Renal cortex interstitium (tissue), 11 donors: ENCODE measurements around the gene SMAD5. TPM values are rescaled to one million over a fixed set of nuclear protein-coding genes. Genes with fewer than 3 reads are reported as not detected.

Experiments used
- DNase-seq, 11 donors: peaks; one replicate each; pipeline ENCODE4 v3.0.0-alpha.2; 2013; ENCODE audit warnings: low read depth in 9 of 11, low spot score in 4 of 11; ENCODE audit errors: extremely low read depth in 1 of 11
- polyA plus RNA-seq, 3 donors: library from polyadenylated mRNA; unstranded; fragments of 120-200 nt; gene quantifications; one replicate each; pipeline ENCODE4 v1.2.1, GENCODE V29; 2013; ENCODE audit not compliant: insufficient read length in 3 of 3

Gene SMAD5
- polyA plus RNA-seq, 3 donors: 64.6 to 77.0 (median 68.9) TPM

GRCh38 chr5:136108180-136108611, 24.4 kb upstream of the SMAD5 start:
- DNase-seq: no peak

GRCh38 chr5:136108766-136109165, 23.9 kb upstream of the SMAD5 start:
- peak in 3 of 11 donors; percentile 44 to 60 (median 49) for DNase-seq

GRCh38 chr5:136109453-136110135, 23.1 kb upstream of the SMAD5 start:
- no peak for DNase-seq

GRCh38 chr5:136113606-136114005, 19.0 kb upstream of the SMAD5 start:
- no peak for DNase-seq

GRCh38 chr5:136114414-136115125, 18.1 kb upstream of the SMAD5 start:
- DNase-seq: no peak

GRCh38 chr5:136115183-136115865, 17.3 kb upstream of the SMAD5 start:
- DNase-seq: no peak

- DNase-seq: no peak
Observed at GRCh38 chr5:136120529-136120928, 12.1 kb upstream of the SMAD5 start.

GRCh38 chr5:136123236-136123768, 9.3 kb upstream of the SMAD5 start:
- DNase-seq: no peak

- no peak for DNase-seq
Observed at GRCh38 chr5:136127560-136127959, 5.1 kb upstream of the SMAD5 start.

GRCh38 chr5:136128481-136128880, 4.2 kb upstream of the SMAD5 start:
- peak in 2 of 11 donors; percentile 35 to 45 for DNase-seq

- no peak for DNase-seq
Observed at GRCh38 chr5:136129445-136129844, 3.2 kb upstream of the SMAD5 start.

- no peak for DNase-seq
Observed at GRCh38 chr5:136130581-136130980, 2.1 kb upstream of the SMAD5 start.

- DNase-seq: no peak
Observed at GRCh38 chr5:136132087-136132486, 558 bp upstream of the SMAD5 start.

GRCh38 chr5:136133222-136133921, 727 bp downstream of the SMAD5 start:
- peak in 10 of 11 donors; percentile 29 to 57 (median 48) for DNase-seq

- no peak for DNase-seq
Observed at GRCh38 chr5:136133922-136134379, 1.3 kb downstream of the SMAD5 start.

GRCh38 chr5:136134653-136135052, 2.0 kb downstream of the SMAD5 start:
- DNase-seq: no peak

GRCh38 chr5:136135536-136135935, 2.9 kb downstream of the SMAD5 start:
- no peak for DNase-seq

GRCh38 chr5:136137497-136138220, 5.0 kb downstream of the SMAD5 start:
- DNase-seq: no peak
